Right ventricle myocardium superior (tissue), 1 donor: ENCODE data around the gene CRIM1. TPM values are rescaled to one million over a fixed set of nuclear protein-coding genes. Genes with fewer than 3 reads are reported as not detected.

Experiments used
- ATAC-seq: fragments of 200-7000 bp; cut with Tn5 transposase; one replicate; pipeline ENCODE4 v1.9.1; 2020; ENCODE audit warnings: mild to moderate bottlenecking; ENCODE audit not compliant: poor library complexity
- DNase-seq: peaks from one replicate; pipeline ENCODE4 v3.0.0-alpha.2; 2020
- intact Hi-C: fragments of 100-400 bp; cut with DNase I; formaldehyde crosslinking; loops from one replicate; pipeline ENCODE4 v1.11.2; 2022
- total RNA-seq: library from RNA; stranded (reverse); fragmentation: NEBNext Ultra II Directional; extraction: Animal tissue kit (Norgen Biotek cat#: 25700); gene quantifications from one replicate; pipeline ENCODE4 v1.2.1, GENCODE V29; 2021
- donor health status: DM: no; HTN: yes; CAD: no; lungs with severe emphysema.

Gene CRIM1
- total RNA-seq, 1 donor from 2014 or later: 17.2 TPM

GRCh38 chr2:36384454-36384853, 28.9 kb downstream of the CRIM1 start:
- intact Hi-C loops: no loop called here
- no peak for ATAC-seq
- no peak for DNase-seq

- intact Hi-C loops: no loop called here
- DNase-seq (no peak), ATAC-seq (no peak)
These were observed 30.0 kb downstream of the CRIM1 start for GRCh38 chr2:36385603-36386002.

DNA sequence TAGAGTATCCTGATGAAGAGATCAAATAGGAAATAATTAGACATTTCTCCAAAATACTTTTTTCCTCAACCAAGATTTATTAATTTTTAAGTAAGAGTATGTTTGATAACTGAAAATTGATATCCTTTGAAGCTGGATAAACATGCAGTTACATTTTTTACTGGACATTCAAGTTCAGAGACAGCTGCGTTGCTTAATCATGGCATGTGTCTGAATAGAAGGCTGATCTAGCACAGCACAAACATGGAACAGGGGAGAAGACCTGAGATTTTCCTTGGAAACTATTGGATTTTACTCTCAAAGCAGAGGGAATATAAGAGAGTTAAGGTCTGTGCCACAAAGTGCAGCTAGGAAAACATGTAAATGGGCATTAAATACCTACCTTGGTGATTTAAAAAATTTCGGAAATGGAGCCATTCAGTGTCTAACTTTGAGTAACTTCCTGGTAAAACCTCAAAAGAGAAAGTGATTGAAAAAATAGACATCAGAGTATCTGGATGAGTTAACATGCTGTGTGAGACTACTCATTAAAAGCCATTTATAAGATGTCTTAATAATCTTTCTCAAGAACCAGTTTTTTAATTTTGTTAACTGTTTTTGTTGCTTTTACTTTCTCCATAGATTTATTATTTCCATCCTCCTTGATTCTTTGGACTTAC, 31.8 kb downstream of the CRIM1 start:
- intact Hi-C loops: no loop called here
- DNase-seq (no peak), ATAC-seq (no peak)

GRCh38 chr2:36388472-36388871, 32.9 kb downstream of the CRIM1 start:
- ATAC-seq: no peak
- no peak for DNase-seq
- intact Hi-C loops: no loop called here

GRCh38 chr2:36389091-36389564, 33.5 kb downstream of the CRIM1 start:
- no peak for DNase-seq
- intact Hi-C loops: no loop called here
- peak; percentile 58 for ATAC-seq

DNA sequence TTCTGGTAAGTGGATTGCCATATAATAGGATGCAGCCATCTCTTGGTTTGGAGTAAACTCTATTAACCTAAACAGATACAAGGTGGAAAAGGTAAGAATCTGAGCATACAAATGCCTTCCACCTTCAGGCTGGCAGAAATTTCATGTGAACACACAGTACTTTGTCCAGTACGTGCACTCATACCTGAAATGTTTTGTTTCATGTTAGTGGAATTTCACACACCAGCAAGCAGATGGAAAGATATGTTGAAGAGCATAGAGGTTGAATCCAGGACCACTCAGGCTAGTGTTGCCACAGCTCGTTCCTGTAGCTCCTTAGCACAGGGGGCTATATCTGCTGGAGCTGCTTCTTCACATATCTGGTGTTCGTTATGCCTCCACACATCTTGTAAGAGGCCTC, 34.0 kb downstream of the CRIM1 start:
- ATAC-seq: no peak
- intact Hi-C loops: no loop called here

DNA sequence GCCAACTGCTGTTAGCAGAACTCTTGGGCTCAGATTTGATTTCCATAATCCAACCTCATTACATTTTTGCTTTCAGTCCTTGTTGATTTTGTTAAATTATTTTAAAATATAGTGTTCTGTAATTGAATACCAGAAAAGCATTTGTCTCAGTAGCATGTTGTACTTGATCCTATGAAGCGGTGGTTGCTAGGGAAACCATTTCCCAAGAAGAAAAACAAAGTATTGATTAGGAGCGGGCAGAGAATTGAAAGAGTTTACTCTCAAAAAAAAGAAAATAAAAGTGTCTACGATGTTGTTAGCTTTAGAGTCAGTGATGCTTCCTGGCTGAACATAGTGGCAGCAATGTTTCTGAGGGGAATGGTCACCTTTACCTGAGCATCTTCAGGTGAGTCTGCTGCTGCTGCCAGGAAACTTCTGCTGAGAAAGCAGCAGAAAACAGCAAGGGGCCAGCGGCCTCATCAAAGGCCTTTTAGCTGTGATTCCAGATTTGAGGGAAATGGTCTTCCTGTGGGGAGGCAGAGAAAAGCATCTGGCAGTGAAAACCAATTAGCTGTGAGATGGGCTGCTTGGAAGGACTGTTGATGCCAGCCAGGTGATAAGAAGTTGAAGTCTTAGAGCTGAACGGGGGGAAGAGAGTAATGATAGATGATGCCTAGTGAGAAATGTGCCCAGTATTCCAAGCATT, 37.1 kb downstream of the CRIM1 start:
- intact Hi-C loops: no loop called here
- no peak for ATAC-seq
- no peak for DNase-seq

More for the DNA sequence above, 34.0 kb downstream of the CRIM1 start:
- no peak for DNase-seq

DNA sequence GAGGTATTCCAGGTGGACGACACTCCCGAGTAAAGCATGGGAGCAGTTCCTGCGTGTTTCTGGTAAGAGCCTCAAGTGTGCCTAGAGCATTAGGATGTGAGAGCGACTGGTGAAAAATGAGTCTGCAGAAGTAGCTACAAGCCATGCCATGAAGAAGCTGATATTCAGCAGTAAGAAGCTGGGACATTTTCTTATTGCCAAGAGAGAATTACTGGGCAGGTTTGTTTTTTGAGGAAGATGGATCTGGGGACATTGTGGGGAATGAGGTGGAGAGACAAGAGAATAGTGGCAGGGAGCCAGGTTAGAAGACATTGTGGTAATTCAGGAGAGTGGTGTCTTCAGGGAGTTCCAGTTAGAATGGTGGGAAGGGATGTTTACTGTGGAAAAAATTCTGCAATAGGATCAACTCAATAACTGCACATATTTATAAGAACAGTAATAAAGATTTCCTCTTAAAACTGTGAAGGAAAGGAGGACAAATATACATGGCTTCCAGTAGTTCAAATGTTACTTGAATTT, 38.2 kb downstream of the CRIM1 start:
- ATAC-seq (no peak), DNase-seq (no peak)
- intact Hi-C loops: no loop called here

DNA sequence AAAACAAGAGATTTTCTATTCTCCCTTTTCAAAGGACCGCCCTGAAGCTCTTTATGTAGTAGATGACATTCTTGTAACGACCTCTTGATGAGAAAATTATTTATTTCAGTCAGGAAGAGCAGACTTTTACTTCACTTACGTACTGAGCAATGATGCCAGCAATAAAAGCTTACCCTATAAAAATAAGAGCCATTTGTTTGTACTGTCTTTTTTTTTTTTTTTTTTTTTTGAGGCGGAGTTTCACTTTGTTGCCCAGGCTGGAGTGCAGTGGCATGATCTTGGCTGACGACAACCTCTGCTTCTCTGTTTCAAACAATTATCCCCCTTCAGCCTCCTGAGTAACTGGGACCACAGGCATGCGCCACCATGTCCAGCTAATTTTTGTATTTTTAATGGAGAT, 39.2 kb downstream of the CRIM1 start:
- DNase-seq: no peak
- ATAC-seq: no peak
- intact Hi-C loops: no loop called here

DNA sequence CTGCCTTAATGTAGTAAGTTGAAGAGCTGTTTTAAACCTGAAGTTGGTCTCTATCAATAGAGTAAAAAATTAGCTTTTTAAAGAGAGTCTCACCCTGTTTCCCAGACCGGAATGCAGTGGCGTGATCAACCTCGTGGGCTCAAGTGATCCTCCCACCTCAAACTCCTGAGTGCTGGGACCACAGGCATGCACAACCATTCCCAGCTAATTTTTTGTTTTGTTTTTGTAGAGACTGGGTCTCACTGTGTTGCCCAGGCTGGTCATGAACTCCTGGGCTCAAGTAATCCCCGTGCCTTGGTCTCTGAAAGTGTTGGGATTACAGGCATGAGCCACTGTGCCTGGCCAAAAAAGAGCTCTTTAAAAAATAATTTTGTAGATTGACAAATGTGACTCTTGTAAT, 40.3 kb downstream of the CRIM1 start:
- ATAC-seq (no peak), DNase-seq (no peak)
- intact Hi-C loops: no loop called here

DNA sequence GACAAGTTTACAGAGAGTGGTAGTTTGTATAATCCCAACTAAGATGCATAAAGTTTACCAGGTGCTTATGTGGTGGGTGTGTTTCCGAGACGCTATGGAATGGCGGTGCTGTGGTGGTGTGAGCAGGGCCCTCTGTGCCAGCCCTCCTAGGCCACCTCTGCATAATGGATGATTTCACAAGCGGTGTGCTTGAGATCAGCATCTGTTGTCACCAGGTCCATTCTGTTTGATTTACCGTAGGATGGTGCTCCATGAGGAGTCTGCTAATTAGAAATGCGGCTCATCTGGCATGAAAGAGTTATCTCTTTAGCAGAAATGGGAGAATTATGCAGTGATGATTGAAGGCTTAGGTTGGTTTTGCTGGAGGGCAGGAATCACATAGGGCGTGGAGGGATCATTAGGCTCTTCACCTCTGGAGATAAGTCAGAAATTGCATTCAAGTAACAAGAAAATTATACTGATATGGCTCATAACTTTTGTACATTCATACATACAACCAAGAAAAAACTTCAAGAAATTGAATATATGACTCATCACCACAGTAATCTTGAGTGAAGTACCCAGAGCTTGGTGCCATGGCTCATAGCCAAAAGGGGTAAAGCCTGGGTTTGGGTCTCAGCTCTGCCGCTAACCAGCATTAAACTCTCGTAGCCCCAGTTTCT, 41.4 kb downstream of the CRIM1 start:
- intact Hi-C loops: no loop called here
- DNase-seq: no peak
- ATAC-seq: no peak

- DNase-seq (no peak), ATAC-seq (no peak)
- intact Hi-C loops: no loop called here
These were observed 42.3 kb downstream of the CRIM1 start for GRCh38 chr2:36397728-36398413.

GRCh38 chr2:36399050-36399449, 43.5 kb downstream of the CRIM1 start:
- intact Hi-C loops: no loop called here

DNA sequence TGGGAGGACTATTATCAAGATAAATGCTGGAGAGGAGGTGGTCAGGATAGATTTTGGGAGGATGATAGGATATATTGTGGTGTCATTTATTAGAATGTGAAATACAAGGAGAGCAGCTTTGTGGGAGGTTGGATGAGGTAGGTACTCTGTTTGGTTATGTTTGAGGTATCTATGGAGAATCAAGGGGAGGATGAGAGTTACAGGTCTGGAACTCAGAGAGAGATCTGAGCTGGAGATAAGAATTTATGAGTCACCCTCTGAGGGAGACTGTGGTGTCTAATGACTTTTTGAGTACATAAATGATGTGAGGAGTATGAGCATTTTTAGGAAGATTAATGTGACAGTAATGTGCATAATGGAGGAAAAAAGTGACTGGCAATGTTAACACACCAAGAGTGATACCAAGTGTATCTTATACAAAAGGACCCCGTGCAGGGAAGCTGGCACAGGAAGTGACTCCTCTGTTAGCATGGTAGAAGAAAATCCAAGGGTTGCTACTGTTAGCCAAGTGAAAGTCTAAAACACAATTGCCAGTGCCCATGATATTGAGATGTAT, 48.2 kb downstream of the CRIM1 start:
- DNase-seq: no peak

More at GRCh38 chr2:36399050-36399449, 43.5 kb downstream of the CRIM1 start:
- ATAC-seq (no peak), DNase-seq (no peak)

GRCh38 chr2:36404318-36404717, 48.7 kb downstream of the CRIM1 start:
- ATAC-seq: no peak
- intact Hi-C loops: no loop called here
- DNase-seq: no peak

More for the DNA sequence above, 48.2 kb downstream of the CRIM1 start:
- no peak for ATAC-seq
- intact Hi-C loops: no loop called here

GRCh38 chr2:36404754-36405153, 49.2 kb downstream of the CRIM1 start:
- intact Hi-C loops: no loop called here
- DNase-seq (no peak), ATAC-seq (no peak)

DNA sequence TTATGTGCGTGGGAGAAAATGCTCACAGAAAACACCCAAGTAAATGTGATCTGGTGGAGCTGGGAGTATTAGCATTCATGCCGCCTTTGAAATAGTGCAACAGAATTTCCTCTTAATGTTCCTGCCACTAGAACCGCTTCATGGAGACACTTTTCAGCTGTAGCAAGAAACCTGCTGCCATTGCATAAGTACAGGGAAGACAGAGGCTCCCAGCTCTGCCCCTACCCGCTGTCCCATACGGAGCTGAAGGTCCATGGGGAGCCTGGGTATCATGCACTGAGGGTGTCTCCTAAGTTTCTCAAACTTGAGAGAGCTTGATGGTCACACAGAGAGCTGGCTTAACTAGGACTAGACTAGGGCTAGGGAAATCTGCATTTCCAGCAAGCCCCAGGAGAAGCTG, 49.6 kb downstream of the CRIM1 start:
- intact Hi-C loops: no loop called here
- no peak for ATAC-seq
- DNase-seq: no peak

GRCh38 chr2:36406296-36406695, 50.7 kb downstream of the CRIM1 start:
- no peak for ATAC-seq
- intact Hi-C loops: no loop called here
- no peak for DNase-seq

DNA sequence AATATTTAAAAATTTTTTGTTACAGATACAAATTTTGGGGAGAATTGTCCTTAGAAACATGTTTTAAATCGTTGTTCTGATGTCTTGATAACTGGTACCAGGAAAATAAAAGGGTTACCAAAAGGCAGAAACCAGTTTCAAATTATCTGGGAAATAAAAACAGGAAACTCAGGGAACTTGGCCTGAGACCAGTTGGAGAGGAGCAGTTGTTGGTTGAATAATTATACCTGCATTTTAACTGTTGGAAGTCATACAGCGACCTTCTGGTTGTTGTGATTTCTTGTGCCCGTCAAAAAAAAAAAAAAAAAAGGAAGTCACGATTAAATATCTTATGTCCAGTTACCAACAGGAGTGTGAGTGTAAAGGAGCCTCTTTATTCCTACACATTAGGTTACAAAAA, 51.8 kb downstream of the CRIM1 start:
- intact Hi-C loops: no loop called here
- DNase-seq: no peak
- no peak for ATAC-seq
